ENCODE measurements around the gene NT5M.

GRCh38 chr17:17289701-17290100 lies 13.5 kb upstream of the NT5M start:
- TF ChIP-seq PATZ1 (CRISPR knock-in tag; IDR thresholded peaks at IDR 0.05; ENCODE audit: borderline replicate concordance) (no peak), CREB5 (CRISPR knock-in tag; IDR thresholded peaks at IDR 0.05; ENCODE audit: low read depth) (no peak), ZNF8 (CRISPR knock-in tag; IDR thresholded peaks at IDR 0.05) (no peak), GLIS3 (CRISPR knock-in tag; IDR thresholded peaks at IDR 0.05) (no peak), ZNF70 (CRISPR knock-in tag; IDR thresholded peaks at IDR 0.05) (no peak), ZFP3 (CRISPR knock-in tag; IDR thresholded peaks at IDR 0.05) (no peak), ZFP30 (CRISPR knock-in tag; IDR thresholded peaks at IDR 0.05) (no peak), ARNTL (CRISPR knock-in tag; IDR thresholded peaks at IDR 0.05; ENCODE audit: borderline replicate concordance, low read depth) (no peak), ZNF565 (CRISPR knock-in tag; conservative IDR thresholded peaks at IDR 0.05; ENCODE audit: low read depth) (no peak), CSDC2 (CRISPR knock-in tag; IDR thresholded peaks at IDR 0.05) (no peak), RARB (CRISPR knock-in tag; IDR thresholded peaks at IDR 0.05) (no peak), TOX (CRISPR knock-in tag; IDR thresholded peaks at IDR 0.05; ENCODE audit: borderline replicate concordance) (no peak)

Measured in SK-N-SH treated with all-trans-retinoic acid at 6 μM for 48 hours (cell line).